SK-N-SH (cell line): ENCODE measurements around the gene TSPAN15. TPM values are rescaled to one million over a fixed set of nuclear protein-coding genes. Genes with fewer than 3 reads are reported as not detected.

Experiments
- CTCF ChIA-PET: fragments of 300-600, 350-600 bp; formaldehyde crosslinking; extraction: SDS; loops from one replicate; lab custom pipeline; 2021; lab: Yijun Ruan, JAX
- POLR2A ChIA-PET: fragments of 350-600 bp; sonication (Branson Sonifier 250); formaldehyde crosslinking; extraction: SDS; loops from one replicate; lab custom pipeline; 2020; ENCODE audit warnings: antibody characterized with exemption, inconsistent platforms; lab: Yijun Ruan, JAX
- DNase-seq: peaks from one replicate; pipeline ENCODE4 v3.0.0; 2012
- H2AFZ ChIP-seq: fragments of 200-600 bp; sonication (generic); 2 replicates; pipeline ENCODE4 v1.8.1; 2016; ENCODE audit warnings: antibody characterized with exemption, mild to moderate bottlenecking, low read depth
- H3F3A ChIP-seq: fragments of 200-600 bp; sonication (generic); replicated peaks from 2 replicates; pipeline ENCODE3; 2016; ENCODE audit warnings: antibody characterized with exemption, mild to moderate bottlenecking; ENCODE audit not compliant: insufficient read depth
- H3K27ac ChIP-seq, 2 experiments: fragments of 200-500 bp in 1 of 2; fragments of 200-600 bp in 1 of 2; sonication (Bioruptor generic) in 1 of 2; sonication (generic), shearing (Covaris generic) in 1 of 2; 2 replicates each; pipeline versions ENCODE4 v1.5.1 to v1.6.1; 2014 to 2016; ENCODE audit warnings: low read depth in 2 of 2, inconsistent platforms in 1 of 2, low read length in 1 of 2, mild to moderate bottlenecking in 1 of 2, mixed read lengths in 1 of 2
- H3K27me3 ChIP-seq: fragments of 200-600 bp; sonication (generic), shearing (Covaris generic); 2 replicates; pipeline ENCODE4 v1.6.1; 2016; ENCODE audit warnings: mixed run types; ENCODE audit not compliant: insufficient read depth
- H3K36me3 ChIP-seq, 2 experiments: fragments of 200-500 bp in 1 of 2; fragments of 200-600 bp in 1 of 2; sonication (Bioruptor generic) in 1 of 2; sonication (generic) in 1 of 2; replicated peaks in 1 of 2; 2 replicates each; pipeline versions ENCODE3 to v1.5.1; 2014 to 2016; ENCODE audit warnings: low read length in 1 of 2, mild to moderate bottlenecking in 1 of 2; ENCODE audit not compliant: insufficient read depth in 2 of 2, control insufficient read depth in 1 of 2
- H3K4me1 ChIP-seq, 2 experiments: fragments of 200-500 bp in 1 of 2; fragments of 200-600 bp in 1 of 2; sonication (Bioruptor generic) in 1 of 2; sonication (generic), shearing (Covaris generic) in 1 of 2; 2 replicates each; pipeline versions ENCODE4 v1.5.1 to v1.6.1; 2014 to 2016; ENCODE audit warnings: low read depth in 1 of 2, low read length in 1 of 2, mixed run types in 1 of 2; ENCODE audit not compliant: insufficient read depth in 2 of 2, control insufficient read depth in 1 of 2
- H3K4me2 ChIP-seq: fragments of 200-600 bp; sonication (generic), shearing (Covaris generic); 2 replicates; pipeline ENCODE4 v1.6.1; 2017; ENCODE audit warnings: mixed run types
- H3K4me3 ChIP-seq, 2 experiments: fragments of 200-500 bp in 1 of 2; fragments of 200-600 bp in 1 of 2; sonication (Bioruptor generic) in 1 of 2; sonication (generic), shearing (Covaris generic) in 1 of 2; 2 replicates each; pipeline versions ENCODE4 v1.5.1 to v1.8.1; 2014 to 2016; ENCODE audit warnings: low read depth in 2 of 2, inconsistent platforms in 1 of 2, low read length in 1 of 2, mild to moderate bottlenecking in 1 of 2, mixed read lengths in 1 of 2, moderate library complexity in 1 of 2
- H3K79me2 ChIP-seq: fragments of 200-600 bp; sonication (generic); 2 replicates; pipeline ENCODE4 v1.8.1; 2017; ENCODE audit warnings: mild to moderate bottlenecking; ENCODE audit not compliant: insufficient read depth
- H3K9ac ChIP-seq: fragments of 200-600 bp; sonication (generic); 2 replicates; pipeline ENCODE4 v1.6.1; 2017; ENCODE audit warnings: mixed run types
- H3K9me2 ChIP-seq: fragments of 200-600 bp; sonication (generic); 2 replicates; pipeline ENCODE4 v1.6.1; 2017; ENCODE audit warnings: mixed run types
- H3K9me3 ChIP-seq: fragments of 200-600 bp; sonication (generic); 2 replicates; pipeline ENCODE4 v1.6.1; 2017; ENCODE audit warnings: mixed run types, mild to moderate bottlenecking, moderate library complexity
- H4K20me1 ChIP-seq: fragments of 200-600 bp; sonication (generic); 2 replicates; pipeline ENCODE4 v1.6.1; 2017; ENCODE audit warnings: mild to moderate bottlenecking, mixed run types; ENCODE audit not compliant: insufficient read depth
- FOXJ3 ChIP-seq: sonication (generic); formaldehyde crosslinking; IDR thresholded peaks from 2 replicates; pipeline ENCODE4 v1.5.1; 2020; ENCODE audit warnings: mild to moderate bottlenecking, missing genetic modification reagents
- GABPA ChIP-seq: IDR thresholded peaks from 2 replicates; pipeline ENCODE4 v1.4.0; 2012; ENCODE audit warnings: low read depth, mild to moderate bottlenecking
- IRF3 ChIP-seq: fragments of 150-350 bp; IDR thresholded peaks from 2 replicates; pipeline ENCODE4 v1.6.1; 2016; ENCODE audit warnings: mild to moderate bottlenecking, low read depth, low read length
- MEF2A ChIP-seq: IDR thresholded peaks from 2 replicates; pipeline ENCODE4 v1.4.0; 2012; ENCODE audit warnings: low read depth, borderline replicate concordance
- POLR2AphosphoS5 ChIP-seq: IDR thresholded peaks from 2 replicates; pipeline ENCODE4 v1.6.1; 2012; ENCODE audit warnings: low read depth, low read length
- RAD21 ChIP-seq: IDR thresholded peaks from 2 replicates; pipeline ENCODE4 v1.6.1; 2012; ENCODE audit warnings: mild to moderate bottlenecking, low read length
- RCOR1 ChIP-seq: fragments of 150-350 bp; IDR thresholded peaks from 2 replicates; pipeline ENCODE4 v1.6.1; 2017; ENCODE audit warnings: antibody characterized with exemption, low read length
- RXRA ChIP-seq: IDR thresholded peaks from 2 replicates; pipeline ENCODE4 v1.4.0; 2012; ENCODE audit warnings: low read depth, mild to moderate bottlenecking, borderline replicate concordance
- TAF1 ChIP-seq: IDR thresholded peaks from 2 replicates; pipeline ENCODE4 v1.6.1; 2012; ENCODE audit warnings: low read depth, mild to moderate bottlenecking, low read length, moderate library complexity, borderline replicate concordance
- TCF12 ChIP-seq: IDR thresholded peaks from 2 replicates; pipeline ENCODE4 v1.4.0; 2012
- USF1 ChIP-seq: IDR thresholded peaks from 2 replicates; pipeline ENCODE4 v1.4.0; 2012; ENCODE audit warnings: low read depth, borderline replicate concordance
- YY1 ChIP-seq: IDR thresholded peaks from 2 replicates; pipeline ENCODE4 v1.4.0; 2012; ENCODE audit warnings: low read depth, mild to moderate bottlenecking
- ZBTB33 ChIP-seq: IDR thresholded peaks from 2 replicates; pipeline ENCODE4 v1.4.0; 2012; ENCODE audit warnings: low read depth, borderline replicate concordance
- WGBS: methylation state at CpG from one replicate; pipeline ENCODE4 v1.1.6; 2017; ENCODE audit warnings: low lambda C conversion rate; 5-methylcytosine and 5-hydroxymethylcytosine counted together
- polyA plus RNA-seq, 3 experiments: library from polyadenylated mRNA; depleted of rRNA; stranded (reverse); fragments of >200 nt; gene quantifications; 2 replicates each; pipeline ENCODE4 v1.2.3, GENCODE V29; 2012
- TF ChIP-seq, protein P1 (sequence below): IDR thresholded peaks from 2 replicates; pipeline ENCODE4 v1.6.1; 2012; ENCODE audit warnings: mild to moderate bottlenecking, low read depth, low read length, moderate library complexity

The TSPAN15 gene
- polyA plus RNA-seq, 1 of the 3 experiments (the other 2 are of a cell fraction): 8.5 TPM

GRCh38 chr10:69554611-69555010 is 103.3 kb downstream of the TSPAN15 start:
- H3F3A ChIP-seq: no peaks in the 10 kb centered on the region
- no peak overlapping the region for H3K9ac ChIP-seq
- no peak overlapping the region for H3K4me3 ChIP-seq
- no peaks in the 10 kb centered on the region for H3K9me3 ChIP-seq
- no peak overlapping the region for H3K4me2 ChIP-seq
- H3K4me1 ChIP-seq: no peaks in the 10 kb centered on the region
- TF ChIP-seq POLR2AphosphoS5 (no peak), TCF12 (no peak), TAF1 (no peak), YY1 (no peak), GABPA (no peak), USF1 (no peak), MEF2A (no peak), IRF3 (no peak), RXRA (no peak), ZBTB33 (no peak), RCOR1 (no peak), RAD21 (no peak), FOXJ3 (CRISPR knock-in tag) (no peak)
- TF ChIP-seq, protein P1, sequence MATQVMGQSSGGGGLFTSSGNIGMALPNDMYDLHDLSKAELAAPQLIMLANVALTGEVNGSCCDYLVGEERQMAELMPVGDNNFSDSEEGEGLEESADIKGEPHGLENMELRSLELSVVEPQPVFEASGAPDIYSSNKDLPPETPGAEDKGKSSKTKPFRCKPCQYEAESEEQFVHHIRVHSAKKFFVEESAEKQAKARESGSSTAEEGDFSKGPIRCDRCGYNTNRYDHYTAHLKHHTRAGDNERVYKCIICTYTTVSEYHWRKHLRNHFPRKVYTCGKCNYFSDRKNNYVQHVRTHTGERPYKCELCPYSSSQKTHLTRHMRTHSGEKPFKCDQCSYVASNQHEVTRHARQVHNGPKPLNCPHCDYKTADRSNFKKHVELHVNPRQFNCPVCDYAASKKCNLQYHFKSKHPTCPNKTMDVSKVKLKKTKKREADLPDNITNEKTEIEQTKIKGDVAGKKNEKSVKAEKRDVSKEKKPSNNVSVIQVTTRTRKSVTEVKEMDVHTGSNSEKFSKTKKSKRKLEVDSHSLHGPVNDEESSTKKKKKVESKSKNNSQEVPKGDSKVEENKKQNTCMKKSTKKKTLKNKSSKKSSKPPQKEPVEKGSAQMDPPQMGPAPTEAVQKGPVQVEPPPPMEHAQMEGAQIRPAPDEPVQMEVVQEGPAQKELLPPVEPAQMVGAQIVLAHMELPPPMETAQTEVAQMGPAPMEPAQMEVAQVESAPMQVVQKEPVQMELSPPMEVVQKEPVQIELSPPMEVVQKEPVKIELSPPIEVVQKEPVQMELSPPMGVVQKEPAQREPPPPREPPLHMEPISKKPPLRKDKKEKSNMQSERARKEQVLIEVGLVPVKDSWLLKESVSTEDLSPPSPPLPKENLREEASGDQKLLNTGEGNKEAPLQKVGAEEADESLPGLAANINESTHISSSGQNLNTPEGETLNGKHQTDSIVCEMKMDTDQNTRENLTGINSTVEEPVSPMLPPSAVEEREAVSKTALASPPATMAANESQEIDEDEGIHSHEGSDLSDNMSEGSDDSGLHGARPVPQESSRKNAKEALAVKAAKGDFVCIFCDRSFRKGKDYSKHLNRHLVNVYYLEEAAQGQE: no peak
- no peaks in the 10 kb centered on the region for H3K79me2 ChIP-seq
- DNase-seq: no peak
- ChIA-PET CTCF (no interaction called here), POLR2A (no interaction called here)
- H3K9me2 ChIP-seq: no peaks in the 10 kb centered on the region
- no peak overlapping the region for H2AFZ ChIP-seq
- H3K27ac ChIP-seq: no peak overlapping the region
- H4K20me1 ChIP-seq: no peaks in the 10 kb centered on the region
- H3K36me3 ChIP-seq: no peaks in the 10 kb centered on the region
- peaks cover 16% of the 10 kb centered on the region; the same call in 1 of the 2 replicates for H3K27me3 ChIP-seq
- 9% methylated on average over 4 of the region's 6 CpGs for WGBS

Other genes with a start within 250 kb of the TSPAN15 start
- 0.06 and 0.10 TPM in 2 replicates for gene HKDC1, start 231.1 kb upstream of the TSPAN15 start, polyA plus RNA-seq (2012; rRNA removed)
- gene HK1, start 173.0 kb upstream of the TSPAN15 start, polyA plus RNA-seq (2012; rRNA removed): 32.0 and 38.7 TPM in 2 replicates
- 0.02 and 0.05 TPM in 2 replicates for gene TACR2, start 34.5 kb upstream of the TSPAN15 start, polyA plus RNA-seq (2012; rRNA removed)
- gene NEUROG3, start 122.0 kb downstream of the TSPAN15 start, polyA plus RNA-seq (2012; rRNA removed): not detected in 2 replicates
- 16.0 and 19.2 TPM in 2 replicates for gene FAM241B, start 178.8 kb downstream of the TSPAN15 start, polyA plus RNA-seq (2012; rRNA removed)